ENCODE results near the gene ICAM3. TPM values are rescaled to one million over a fixed set of nuclear protein-coding genes. Genes with fewer than 3 reads are reported as not detected.

The ICAM3 gene, protein sequence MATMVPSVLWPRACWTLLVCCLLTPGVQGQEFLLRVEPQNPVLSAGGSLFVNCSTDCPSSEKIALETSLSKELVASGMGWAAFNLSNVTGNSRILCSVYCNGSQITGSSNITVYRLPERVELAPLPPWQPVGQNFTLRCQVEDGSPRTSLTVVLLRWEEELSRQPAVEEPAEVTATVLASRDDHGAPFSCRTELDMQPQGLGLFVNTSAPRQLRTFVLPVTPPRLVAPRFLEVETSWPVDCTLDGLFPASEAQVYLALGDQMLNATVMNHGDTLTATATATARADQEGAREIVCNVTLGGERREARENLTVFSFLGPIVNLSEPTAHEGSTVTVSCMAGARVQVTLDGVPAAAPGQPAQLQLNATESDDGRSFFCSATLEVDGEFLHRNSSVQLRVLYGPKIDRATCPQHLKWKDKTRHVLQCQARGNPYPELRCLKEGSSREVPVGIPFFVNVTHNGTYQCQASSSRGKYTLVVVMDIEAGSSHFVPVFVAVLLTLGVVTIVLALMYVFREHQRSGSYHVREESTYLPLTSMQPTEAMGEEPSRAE
- total RNA-seq (2022; extraction: Qiagen RNA extraction), result 6.2 to 9.8 TPM (median 8.2 TPM) in 5 replicates

DNA sequence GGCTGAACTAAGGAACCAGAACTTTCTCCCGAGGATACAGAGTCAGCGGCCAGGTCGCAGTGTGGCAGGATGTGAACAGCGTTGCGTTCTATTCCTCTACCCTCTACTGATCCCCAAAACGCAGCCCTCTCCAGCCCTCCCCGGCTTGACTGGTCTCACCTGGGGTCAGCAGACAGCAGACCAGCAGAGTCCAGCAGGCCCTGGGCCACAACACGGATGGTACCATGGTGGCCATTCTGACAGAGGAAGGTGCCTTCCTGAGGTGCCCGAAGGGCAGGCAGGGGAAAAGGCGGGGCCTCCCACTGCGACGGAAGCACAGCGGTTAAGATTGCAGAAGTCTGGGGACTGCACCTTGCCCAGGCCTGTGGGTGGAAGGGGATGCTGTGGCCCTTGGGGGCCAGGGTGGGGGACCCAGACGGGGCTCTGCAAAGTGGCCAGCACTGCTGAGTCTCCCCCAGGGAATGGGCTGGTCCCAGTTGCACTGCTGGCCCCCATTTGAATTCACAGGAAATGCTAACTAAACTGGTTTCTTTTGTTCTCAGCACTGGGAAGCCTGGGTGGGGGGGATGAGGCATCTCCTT lies at the start of gene ICAM3:
Gene ICAM3, minus strand, starts transcription at position 245 of the 581 bp plus-strand sequence. Its CDS starts 10 bp downstream, at position 235.

DNA sequence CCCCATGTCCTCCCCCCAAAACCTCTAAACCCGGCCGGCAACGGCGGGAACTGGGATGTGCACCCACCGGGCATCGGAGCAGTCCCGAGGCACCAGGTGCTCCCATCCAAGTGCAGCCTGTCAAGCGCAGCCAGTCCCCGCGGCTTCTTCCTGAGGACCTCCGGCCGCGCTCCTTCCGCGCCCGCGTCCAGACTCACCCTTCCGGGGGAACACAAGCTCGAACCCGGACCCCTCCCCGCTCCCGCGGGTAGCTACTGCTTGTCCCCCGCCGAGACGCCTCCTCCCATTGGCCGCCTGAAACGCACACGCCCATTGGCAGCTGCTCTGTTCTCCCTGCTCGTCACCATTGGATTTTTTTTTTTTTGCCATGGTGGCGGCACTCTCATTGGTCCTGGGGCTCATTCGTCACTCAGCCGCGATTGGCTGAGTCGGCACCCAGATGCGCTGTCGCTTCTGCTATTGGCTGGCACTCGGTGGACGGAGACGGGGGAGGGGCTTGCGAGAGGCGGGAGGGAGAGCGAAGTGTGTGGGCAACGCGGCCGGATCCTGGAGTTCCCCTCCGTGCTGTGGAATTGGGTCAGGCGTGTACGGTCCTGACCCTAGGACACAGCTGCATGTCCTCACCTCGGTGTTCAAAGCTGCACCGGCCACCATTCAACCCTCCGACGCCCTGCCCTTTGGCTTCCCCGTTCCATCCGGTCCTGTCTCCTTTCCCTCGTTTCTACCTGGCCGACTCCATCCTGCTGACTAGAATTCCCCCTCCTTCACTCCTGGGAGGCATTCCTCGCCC lies 41.1 kb upstream of the ICAM3 start, which contains the start of gene TYK2:
Gene TYK2, minus strand, starts transcription at position 260 of the 790 bp plus-strand sequence. CDS start 2,166 bp downstream, outside the sequence.

DNA sequence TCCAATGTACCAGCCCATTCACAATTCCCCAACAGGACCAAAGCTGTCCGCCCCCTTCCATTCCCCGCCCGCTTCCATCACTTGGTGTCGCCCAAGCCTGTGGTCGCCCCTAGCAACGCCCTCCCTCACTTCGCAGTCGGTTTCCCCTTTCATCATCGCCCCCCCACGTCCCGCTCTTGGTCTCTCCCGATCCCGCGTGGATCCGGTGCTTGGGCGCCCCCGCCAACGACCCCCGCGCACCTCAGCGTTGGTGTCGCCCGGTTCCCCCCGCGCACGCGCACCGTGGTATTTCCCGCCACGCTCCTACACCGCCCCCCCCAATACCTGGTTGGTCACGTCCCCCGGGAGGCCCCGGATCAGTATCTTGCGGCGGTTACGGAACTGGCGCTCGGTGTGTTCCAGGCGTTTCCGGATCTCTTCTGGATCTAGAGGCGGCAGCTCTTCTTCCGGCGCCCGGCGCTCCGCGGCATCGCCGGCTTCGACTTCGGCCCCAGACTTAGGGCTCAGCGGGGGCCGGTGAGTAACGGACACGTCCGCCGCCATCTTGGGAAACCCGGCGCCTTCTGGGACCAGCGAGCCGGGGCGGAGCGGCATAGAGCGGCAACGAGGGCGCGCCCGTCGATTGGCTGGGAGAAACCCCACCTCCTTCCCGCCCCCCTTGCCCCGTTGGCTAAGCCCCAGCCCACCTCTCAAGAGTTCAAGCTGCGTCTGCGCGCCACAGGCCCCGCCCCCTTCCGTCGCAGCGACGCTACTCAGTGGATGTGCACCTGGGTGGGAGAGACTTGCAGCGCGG lies 6.3 kb downstream of the ICAM3 start, which contains the start of gene RAVER1:
Gene RAVER1, minus strand, starts transcription at position 565 of the 793 bp plus-strand sequence. Its CDS starts 22 bp downstream, at position 543.

DNA sequence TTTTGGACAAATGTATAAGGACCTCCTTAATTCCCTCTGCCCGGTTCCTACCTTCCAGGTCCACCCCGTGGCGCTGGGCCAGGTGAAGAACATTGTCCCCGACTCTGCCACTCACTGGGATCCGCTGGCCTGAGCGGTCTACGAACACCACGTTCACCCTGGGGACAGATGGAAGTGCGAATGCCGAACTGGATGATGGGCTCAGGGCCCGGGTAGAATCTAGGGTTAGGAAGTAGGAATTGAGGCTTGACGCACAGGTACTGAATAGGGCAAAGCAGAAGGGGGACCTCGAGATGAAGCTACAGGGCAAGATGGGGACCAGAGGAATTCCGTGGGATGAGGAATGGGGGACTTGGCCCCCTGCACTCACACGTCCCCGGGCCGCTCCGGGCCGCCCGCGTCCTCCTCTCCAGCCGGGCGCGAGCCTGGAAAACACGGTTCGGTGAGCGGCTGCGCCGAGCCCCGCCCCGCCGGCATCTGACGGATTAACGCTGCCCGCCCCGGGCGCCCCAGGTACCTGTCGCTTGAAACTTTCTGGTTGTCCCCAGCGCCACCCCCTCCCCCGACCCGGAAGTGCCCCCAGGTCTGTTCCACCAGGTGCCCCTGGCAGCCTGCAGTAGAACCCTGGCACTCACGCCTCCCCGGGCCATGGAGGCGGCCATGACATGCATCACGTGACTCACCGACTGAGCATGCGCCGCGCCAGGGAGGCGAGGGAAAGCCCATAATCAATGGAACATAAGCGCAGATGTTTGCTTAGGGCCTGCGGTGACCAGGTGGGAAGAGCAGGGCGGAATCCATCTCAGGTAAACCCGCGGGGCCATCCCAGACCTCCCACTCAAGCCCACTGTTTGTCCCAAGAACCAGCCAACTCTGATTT lies 23.8 kb downstream of the ICAM3 start, which contains the start of gene FDX2:
Gene FDX2, minus strand, starts transcription at position 681 of the 880 bp plus-strand sequence. Its CDS starts 19 bp downstream, at position 662.

DNA sequence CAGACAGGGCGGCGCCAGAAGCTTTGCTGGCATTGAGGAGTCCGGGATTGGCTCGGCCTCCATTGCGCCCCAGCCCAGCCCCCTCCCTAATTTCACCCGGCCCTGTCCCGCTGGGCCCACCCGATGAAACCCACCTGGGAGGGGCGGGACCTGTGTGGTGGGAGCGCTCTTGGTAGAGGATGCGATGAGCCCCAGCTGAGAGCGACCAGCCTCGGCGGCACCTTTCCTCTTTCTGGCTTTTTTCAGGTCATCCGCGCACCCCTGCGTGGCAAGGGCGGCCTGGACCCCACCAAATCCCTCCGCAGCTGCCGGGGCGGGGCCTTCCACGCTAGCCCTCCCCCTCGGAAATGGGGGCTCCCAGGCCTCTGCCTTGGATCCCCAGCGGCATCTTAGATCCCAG lies 30.0 kb downstream of the ICAM3 start, which contains the start of gene ZGLP1:
Gene ZGLP1, minus strand, starts transcription at position 393 of the 400 bp plus-strand sequence.

DNA sequence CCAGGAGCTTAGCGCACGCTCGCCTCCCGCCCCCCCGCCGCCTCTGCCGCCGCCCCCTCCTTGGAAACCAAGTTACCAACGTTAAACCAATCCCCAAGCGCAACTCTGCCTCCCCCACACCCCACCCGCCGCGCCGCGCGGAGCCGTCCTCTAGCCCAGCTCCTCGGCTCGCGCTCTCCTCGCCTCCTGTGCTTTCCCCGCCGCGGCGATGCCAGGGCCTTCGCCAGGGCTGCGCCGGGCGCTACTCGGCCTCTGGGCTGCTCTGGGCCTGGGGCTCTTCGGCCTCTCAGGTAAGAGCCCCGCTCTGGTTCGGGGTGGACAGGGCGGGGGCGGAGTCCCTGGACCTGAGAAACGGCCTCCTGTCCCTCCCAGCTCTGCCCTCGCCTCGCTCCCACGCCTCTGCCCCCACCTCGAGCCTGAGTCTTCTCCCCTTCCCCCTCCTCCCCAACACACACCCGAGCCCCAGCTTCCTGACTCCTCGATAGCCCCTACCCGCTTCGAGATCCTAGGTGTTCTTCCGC lies 49.5 kb downstream of the ICAM3 start, which contains the start of gene ICAM5:
Gene ICAM5, plus strand, starts transcription at position 117 of the 521 bp plus-strand sequence. Its CDS starts 92 bp downstream, at position 209.

DNA sequence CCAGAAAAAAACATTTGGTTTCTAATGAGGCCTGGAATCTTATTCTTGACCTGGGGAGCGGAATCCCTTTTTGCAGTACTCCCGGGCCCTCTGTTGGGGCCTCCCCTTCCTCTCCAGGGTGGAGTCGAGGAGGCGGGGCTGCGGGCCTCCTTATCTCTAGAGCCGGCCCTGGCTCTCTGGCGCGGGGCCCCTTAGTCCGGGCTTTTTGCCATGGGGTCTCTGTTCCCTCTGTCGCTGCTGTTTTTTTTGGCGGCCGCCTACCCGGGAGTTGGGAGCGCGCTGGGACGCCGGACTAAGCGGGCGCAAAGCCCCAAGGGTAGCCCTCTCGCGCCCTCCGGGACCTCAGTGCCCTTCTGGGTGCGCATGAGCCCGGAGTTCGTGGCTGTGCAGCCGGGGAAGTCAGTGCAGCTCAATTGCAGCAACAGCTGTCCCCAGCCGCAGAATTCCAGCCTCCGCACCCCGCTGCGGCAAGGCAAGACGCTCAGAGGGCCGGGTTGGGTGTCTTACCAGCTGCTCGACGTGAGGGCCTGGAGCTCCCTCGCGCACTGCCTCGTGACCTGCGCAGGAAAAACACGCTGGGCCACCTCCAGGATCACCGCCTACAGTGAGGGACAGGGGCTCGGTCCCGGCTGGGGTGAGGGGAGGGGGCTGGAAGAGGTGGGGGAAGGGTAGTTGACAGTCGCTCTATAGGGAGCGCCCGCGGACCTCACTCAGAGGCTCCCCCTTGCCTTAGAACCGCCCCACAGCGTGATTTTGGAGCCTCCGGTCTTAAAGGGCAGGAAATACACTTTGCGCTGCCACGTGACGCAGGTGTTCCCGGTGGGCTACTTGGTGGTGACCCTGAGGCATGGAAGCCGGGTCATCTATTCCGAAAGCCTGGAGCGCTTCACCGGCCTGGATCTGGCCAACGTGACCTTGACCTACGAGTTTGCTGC lies 52.4 kb downstream of the ICAM3 start, which contains the start of gene ICAM4:
Gene ICAM4, plus strand, starts transcription at position 153 of the 935 bp plus-strand sequence. Its CDS starts 58 bp downstream, at position 211.

Other genes with a start within 250 kb of the ICAM3 start
- gene ANGPTL6, start 236.9 kb downstream of the ICAM3 start, total RNA-seq (2022; extraction: Qiagen RNA extraction), result 0.05 to 0.10 TPM (median 0.08 TPM) in 5 replicates
- 38.9 to 56.7 TPM (median 51.1 TPM) in 5 replicates for gene PPAN, start 233.3 kb downstream of the ICAM3 start, total RNA-seq (2022; extraction: Qiagen RNA extraction)
- gene P2RY11, start 227.9 kb downstream of the ICAM3 start, total RNA-seq (2022; extraction: Qiagen RNA extraction), result 5.2 to 12.0 TPM (median 7.1 TPM) in 5 replicates
- 151 to 180 TPM (median 165 TPM) in 5 replicates for gene EIF3G, start 219.7 kb downstream of the ICAM3 start, total RNA-seq (2022; extraction: Qiagen RNA extraction)
- 52.4 to 61.5 TPM (median 57.3 TPM) in 5 replicates for gene DNMT1, start 144.7 kb downstream of the ICAM3 start, total RNA-seq (2022; extraction: Qiagen RNA extraction)
- 0.38 to 1.1 TPM (median 0.68 TPM) in 5 replicates for gene S1PR2, start 108.3 kb downstream of the ICAM3 start, total RNA-seq (2022; extraction: Qiagen RNA extraction)
- gene MRPL4, start 87.4 kb downstream of the ICAM3 start, total RNA-seq (2022; extraction: Qiagen RNA extraction), result 53.8 to 80.9 TPM (median 73.2 TPM) in 5 replicates
- 2.5 to 5.4 TPM (median 3.9 TPM) in 5 replicates for gene ICAM1, start 68.5 kb downstream of the ICAM3 start, total RNA-seq (2022; extraction: Qiagen RNA extraction)
- 0.08 to 0.12 TPM (median 0.11 TPM) in 4 of 5 replicates, not detected in the other for gene ICAM4, start 52.7 kb downstream of the ICAM3 start, total RNA-seq (2022; extraction: Qiagen RNA extraction)
- gene ICAM5, start 49.7 kb downstream of the ICAM3 start, total RNA-seq (2022; extraction: Qiagen RNA extraction), result 0.58 to 1.0 TPM (median 0.84 TPM) in 5 replicates
- gene ZGLP1, start 29.8 kb downstream of the ICAM3 start, total RNA-seq (2022; extraction: Qiagen RNA extraction), result 0.79 to 2.7 TPM (median 1.7 TPM) in 5 replicates
- gene FDX2, start 23.6 kb downstream of the ICAM3 start, total RNA-seq (2022; extraction: Qiagen RNA extraction), result 17.5 to 35.4 TPM (median 33.0 TPM) in 5 replicates
- gene RAVER1, start 6.1 kb downstream of the ICAM3 start, total RNA-seq (2022; extraction: Qiagen RNA extraction), result 22.9 to 30.6 TPM (median 28.8 TPM) in 5 replicates
- gene TYK2, start 40.9 kb upstream of the ICAM3 start, total RNA-seq (2022; extraction: Qiagen RNA extraction), result 28.2 to 42.9 TPM (median 38.1 TPM) in 5 replicates
- 154 to 196 TPM (median 180 TPM) in 5 replicates for gene CDC37, start 63.9 kb upstream of the ICAM3 start, total RNA-seq (2022; extraction: Qiagen RNA extraction)
- 3.8 to 4.7 TPM (median 4.1 TPM) in 5 replicates for gene PDE4A, start 80.9 kb upstream of the ICAM3 start, total RNA-seq (2022; extraction: Qiagen RNA extraction)
- gene KEAP1, start 163.7 kb upstream of the ICAM3 start, total RNA-seq (2022; extraction: Qiagen RNA extraction), result 47.1 to 61.8 TPM (median 52.3 TPM) in 5 replicates
- 0.97 to 1.5 TPM (median 1.4 TPM) in 5 replicates for gene S1PR5, start 177.8 kb upstream of the ICAM3 start, total RNA-seq (2022; extraction: Qiagen RNA extraction)
- 16.5 to 23.2 TPM (median 21.6 TPM) in 5 replicates for gene ATG4D, start 204.3 kb upstream of the ICAM3 start, total RNA-seq (2022; extraction: Qiagen RNA extraction)
- gene KRI1, start 226.4 kb upstream of the ICAM3 start, total RNA-seq (2022; extraction: Qiagen RNA extraction), result 13.5 to 16.6 TPM (median 15.2 TPM) in 5 replicates
- 4.4 to 7.4 TPM (median 5.7 TPM) in 5 replicates for gene CDKN2D, start 229.4 kb upstream of the ICAM3 start, total RNA-seq (2022; extraction: Qiagen RNA extraction)
- gene AP1M2, start 247.7 kb upstream of the ICAM3 start, total RNA-seq (2022; extraction: Qiagen RNA extraction), result 26.1 to 54.3 TPM (median 40.6 TPM) in 5 replicates

Measured in A549 treated with AZD2906 at 1 μM for 4 hours (cell line).